Measurements from ENCODE around the gene UNC50. TPM values are rescaled to one million over a fixed set of nuclear protein-coding genes. Genes with fewer than 3 reads are reported as not detected.

The UNC50 gene, protein sequence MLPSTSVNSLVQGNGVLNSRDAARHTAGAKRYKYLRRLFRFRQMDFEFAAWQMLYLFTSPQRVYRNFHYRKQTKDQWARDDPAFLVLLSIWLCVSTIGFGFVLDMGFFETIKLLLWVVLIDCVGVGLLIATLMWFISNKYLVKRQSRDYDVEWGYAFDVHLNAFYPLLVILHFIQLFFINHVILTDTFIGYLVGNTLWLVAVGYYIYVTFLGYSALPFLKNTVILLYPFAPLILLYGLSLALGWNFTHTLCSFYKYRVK
- total RNA-seq (10 to 100 TPM; 23.9 to 35.7 TPM), polyA plus RNA-seq (10 to 100 TPM; 22.2 to 37.9 TPM)

DNA sequence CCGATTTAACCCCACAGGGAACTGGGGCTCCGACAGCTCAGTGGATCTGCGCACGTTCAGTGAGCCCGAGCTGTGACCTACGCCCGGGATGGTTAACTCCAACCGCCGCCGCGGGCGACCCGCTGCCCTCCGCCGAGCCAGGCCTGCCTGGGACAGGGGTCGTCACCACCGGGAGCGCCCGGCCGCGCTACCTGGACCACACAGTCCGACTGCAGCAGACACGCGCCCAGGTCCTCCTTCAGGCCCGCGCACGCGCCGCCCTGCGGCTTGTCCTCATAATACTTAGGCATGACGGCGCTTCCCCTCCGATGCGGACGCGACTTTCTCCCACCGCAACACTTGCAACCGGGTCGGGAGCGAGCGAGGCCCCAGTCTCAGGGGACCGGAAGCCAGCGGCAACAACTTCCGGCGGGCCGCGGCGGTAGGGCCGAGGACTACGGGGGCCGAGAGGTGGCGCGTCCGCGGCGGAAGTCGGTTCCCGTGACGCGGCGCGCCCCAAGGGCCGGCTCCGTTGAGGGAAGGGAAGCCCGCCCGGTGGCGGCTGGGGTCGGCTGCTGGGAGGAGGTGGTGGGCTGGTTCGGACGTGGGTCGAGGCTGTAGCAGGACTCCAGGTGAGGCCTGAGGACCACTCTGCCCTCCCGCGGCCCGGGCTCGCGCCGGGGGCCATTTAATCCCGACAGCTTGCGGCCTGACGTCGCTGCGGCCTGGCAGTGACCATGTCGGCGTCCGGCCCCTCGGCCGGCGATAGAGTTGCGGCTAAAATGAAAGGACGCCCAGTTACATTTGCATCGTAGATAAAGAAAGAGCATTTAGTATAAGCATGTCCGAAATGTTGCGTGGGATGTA lies at the start of gene UNC50, which contains the start of gene COA5:
Gene UNC50, plus strand, starts transcription at position 474 of the 846 bp plus-strand sequence. CDS start 1,171 bp downstream, outside the sequence.
Gene COA5, minus strand, starts transcription at position 397 of the 846 bp plus-strand sequence. Its CDS starts 107 bp downstream, at position 290.
- peaks cover 2 to 22% (median 16%) of the 10 kb centered on the region in 4 donors for H3K36me3 ChIP-seq (ENCODE audit: control insufficient read depth in 4 of 4, insufficient read depth in 3 of 4, low read depth in 1 of 4, low read length in 3 of 4)
- peak within 1 kb of the TSS; percentile 94 to 97 for H3K9ac ChIP-seq (ENCODE audit: low read depth in 1 of 2, low read length in 2 of 2)
- TF ChIP-seq, protein P1, sequence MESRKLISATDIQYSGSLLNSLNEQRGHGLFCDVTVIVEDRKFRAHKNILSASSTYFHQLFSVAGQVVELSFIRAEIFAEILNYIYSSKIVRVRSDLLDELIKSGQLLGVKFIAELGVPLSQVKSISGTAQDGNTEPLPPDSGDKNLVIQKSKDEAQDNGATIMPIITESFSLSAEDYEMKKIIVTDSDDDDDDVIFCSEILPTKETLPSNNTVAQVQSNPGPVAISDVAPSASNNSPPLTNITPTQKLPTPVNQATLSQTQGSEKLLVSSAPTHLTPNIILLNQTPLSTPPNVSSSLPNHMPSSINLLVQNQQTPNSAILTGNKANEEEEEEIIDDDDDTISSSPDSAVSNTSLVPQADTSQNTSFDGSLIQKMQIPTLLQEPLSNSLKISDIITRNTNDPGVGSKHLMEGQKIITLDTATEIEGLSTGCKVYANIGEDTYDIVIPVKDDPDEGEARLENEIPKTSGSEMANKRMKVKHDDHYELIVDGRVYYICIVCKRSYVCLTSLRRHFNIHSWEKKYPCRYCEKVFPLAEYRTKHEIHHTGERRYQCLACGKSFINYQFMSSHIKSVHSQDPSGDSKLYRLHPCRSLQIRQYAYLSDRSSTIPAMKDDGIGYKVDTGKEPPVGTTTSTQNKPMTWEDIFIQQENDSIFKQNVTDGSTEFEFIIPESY (IDR thresholded peaks at IDR 0.05) = peak; percentile 25
- TF ChIP-seq NR2F2 (IDR thresholded peaks at IDR 0.05) (no peak), RAD21 (IDR thresholded peaks at IDR 0.05) (peak in 1 of 2 donors; percentile 25), RXRA (IDR thresholded peaks at IDR 0.05) (no peak), YY1 (IDR thresholded peaks at IDR 0.05) (peak; percentile 80), GABPA (IDR thresholded peaks at IDR 0.05 in 1 of 2, conservative IDR thresholded peaks at IDR 0.05 in 1 of 2) (peak; percentile 87 to 98)
- TF ChIP-seq, protein P2, sequence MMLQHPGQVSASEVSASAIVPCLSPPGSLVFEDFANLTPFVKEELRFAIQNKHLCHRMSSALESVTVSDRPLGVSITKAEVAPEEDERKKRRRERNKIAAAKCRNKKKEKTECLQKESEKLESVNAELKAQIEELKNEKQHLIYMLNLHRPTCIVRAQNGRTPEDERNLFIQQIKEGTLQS (IDR thresholded peaks at IDR 0.05) = no peak
- peaks cover 16 to 44% (median 34%) of the 10 kb centered on the region in 4 donors for H3K4me1 ChIP-seq (ENCODE audit: control insufficient read depth in 4 of 4, insufficient read depth in 4 of 4, low read length in 3 of 4)
- under 1% methylated on average over 93 of the region's 93 CpGs for WGBS
- peak; percentile 88 for DNase-seq (ENCODE audit: low spot score)
- H3K27me3 ChIP-seq (ENCODE audit: control insufficient read depth in 4 of 4, insufficient read depth in 4 of 4, low read length in 3 of 4) = no peaks in the 10 kb centered on the region
- peak within 1 kb of the TSS; percentile 85 to 96 for H3K27ac ChIP-seq (ENCODE audit: low read depth in 1 of 2, low read length in 2 of 2)
- H3K4me3 ChIP-seq (ENCODE audit: low read depth in 1 of 3, low read length in 3 of 3) = peak within 1 kb of the TSS; percentile 70 to 97 (median 82)
- H3K9me3 ChIP-seq (ENCODE audit: control insufficient read depth in 4 of 4, low read length in 3 of 4) = no peaks in the 10 kb centered on the region

DNA sequence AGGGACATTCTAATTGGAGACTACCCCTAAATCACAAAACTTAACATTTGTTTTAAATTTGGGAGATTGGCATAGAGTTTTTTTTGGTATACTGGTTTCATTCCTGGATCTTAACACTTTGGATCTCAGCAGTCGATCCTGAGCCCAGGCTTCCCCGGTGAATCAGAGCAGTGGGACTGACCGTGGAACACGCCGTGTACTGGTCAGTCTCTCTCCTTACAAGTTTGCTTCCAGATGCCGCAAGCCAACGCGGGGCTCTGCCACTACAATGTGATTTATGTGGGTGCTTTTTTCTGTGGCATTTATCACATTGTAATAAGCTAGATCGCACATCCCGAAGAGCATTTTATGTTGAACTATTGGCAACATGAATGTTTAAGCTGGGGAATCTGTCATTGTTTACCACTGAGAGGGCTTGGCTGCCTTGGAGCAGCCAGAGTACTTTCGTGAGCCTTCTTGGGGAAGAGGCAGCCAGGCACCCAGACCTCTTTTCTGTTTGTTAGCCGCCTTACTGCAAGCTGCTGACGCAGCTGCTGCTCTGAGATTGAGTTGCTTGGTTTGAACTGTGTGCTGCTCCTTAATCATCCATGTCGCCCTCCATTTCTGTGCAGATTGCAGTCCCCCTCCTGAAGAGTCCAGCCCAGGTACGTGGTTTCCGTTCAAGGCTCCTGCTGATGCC lies 49.4 kb upstream of the UNC50 start:
- 98% methylated on average over 16 of the region's 16 CpGs for WGBS
- Histone ChIP-seq H3K36me3 (ENCODE audit: control insufficient read depth in 4 of 4, insufficient read depth in 3 of 4, low read depth in 1 of 4, low read length in 3 of 4) (peaks cover 0 to 32% (median 11%) of the 10 kb centered on the region in 4 donors), H3K9ac (ENCODE audit: low read depth in 1 of 2, low read length in 2 of 2) (no peak overlapping the region), H3K4me3 (ENCODE audit: low read depth in 1 of 3, low read length in 3 of 3) (no peak overlapping the region), H3K9me3 (ENCODE audit: control insufficient read depth in 4 of 4, low read length in 3 of 4) (no peaks in the 10 kb centered on the region), H3K4me1 (ENCODE audit: control insufficient read depth in 4 of 4, insufficient read depth in 4 of 4, low read length in 3 of 4) (no peaks in the 10 kb centered on the region), H3K27me3 (ENCODE audit: control insufficient read depth in 4 of 4, insufficient read depth in 4 of 4, low read length in 3 of 4) (no peaks in the 10 kb centered on the region), H3K27ac (ENCODE audit: low read depth in 1 of 2, low read length in 2 of 2) (no peak overlapping the region)
- TF ChIP-seq GABPA (IDR thresholded peaks at IDR 0.05 in 1 of 2, conservative IDR thresholded peaks at IDR 0.05 in 1 of 2) (no peak), YY1 (IDR thresholded peaks at IDR 0.05) (no peak)
- DNase-seq (ENCODE audit: low spot score) = no peak

DNA sequence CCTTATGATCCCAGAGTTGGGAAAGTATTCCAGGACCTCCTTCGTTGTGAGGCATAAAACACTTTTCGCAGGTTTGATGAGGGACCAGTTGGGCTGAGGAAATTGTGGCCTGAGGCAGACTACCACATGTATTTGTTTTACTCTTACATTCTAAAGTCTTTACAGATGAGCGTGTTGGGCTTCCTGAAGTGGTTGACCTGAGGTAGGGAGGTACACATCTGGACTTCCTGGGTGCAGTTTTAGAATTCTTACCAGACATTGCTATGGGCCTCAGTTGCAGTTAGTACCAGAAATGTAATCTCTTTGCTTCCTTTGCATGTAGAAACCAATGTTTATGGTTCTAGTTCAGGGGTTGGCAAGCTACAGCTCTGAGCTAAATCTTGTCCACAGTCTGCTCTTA lies 48.8 kb upstream of the UNC50 start:
- Histone ChIP-seq H3K9me3 (ENCODE audit: control insufficient read depth in 4 of 4, low read length in 3 of 4) (no peaks in the 10 kb centered on the region), H3K4me1 (ENCODE audit: control insufficient read depth in 4 of 4, insufficient read depth in 4 of 4, low read length in 3 of 4) (no peaks in the 10 kb centered on the region), H3K36me3 (ENCODE audit: control insufficient read depth in 4 of 4, insufficient read depth in 3 of 4, low read depth in 1 of 4, low read length in 3 of 4) (peaks cover 0 to 26% (median 9%) of the 10 kb centered on the region in 4 donors), H3K27me3 (ENCODE audit: control insufficient read depth in 4 of 4, insufficient read depth in 4 of 4, low read length in 3 of 4) (no peaks in the 10 kb centered on the region), H3K27ac (ENCODE audit: low read depth in 1 of 2, low read length in 2 of 2) (no peak overlapping the region), H3K4me3 (ENCODE audit: low read depth in 1 of 3, low read length in 3 of 3) (no peak overlapping the region), H3K9ac (ENCODE audit: low read depth in 1 of 2, low read length in 2 of 2) (no peak overlapping the region)
- WGBS = 92% methylated on average over 3 of the region's 3 CpGs
- no peak for DNase-seq (ENCODE audit: low spot score)
- TF ChIP-seq, protein P1 (IDR thresholded peaks at IDR 0.05) = no peak
- TF ChIP-seq EGR1 (IDR thresholded peaks at IDR 0.05; ENCODE audit: low read depth in 2 of 2) (no peak), RXRA (IDR thresholded peaks at IDR 0.05) (no peak), YY1 (IDR thresholded peaks at IDR 0.05) (no peak), TAF1 (conservative IDR thresholded peaks at IDR 0.05) (no peak), NR2F2 (IDR thresholded peaks at IDR 0.05) (no peak), GABPA (IDR thresholded peaks at IDR 0.05 in 1 of 2, conservative IDR thresholded peaks at IDR 0.05 in 1 of 2) (no peak), FOXA2 (IDR thresholded peaks at IDR 0.05) (no peak), RAD21 (IDR thresholded peaks at IDR 0.05) (no peak), HNF4G (IDR thresholded peaks at IDR 0.05) (no peak), FOXA1 (IDR thresholded peaks at IDR 0.05) (no peak)
- TF ChIP-seq, protein P3, sequence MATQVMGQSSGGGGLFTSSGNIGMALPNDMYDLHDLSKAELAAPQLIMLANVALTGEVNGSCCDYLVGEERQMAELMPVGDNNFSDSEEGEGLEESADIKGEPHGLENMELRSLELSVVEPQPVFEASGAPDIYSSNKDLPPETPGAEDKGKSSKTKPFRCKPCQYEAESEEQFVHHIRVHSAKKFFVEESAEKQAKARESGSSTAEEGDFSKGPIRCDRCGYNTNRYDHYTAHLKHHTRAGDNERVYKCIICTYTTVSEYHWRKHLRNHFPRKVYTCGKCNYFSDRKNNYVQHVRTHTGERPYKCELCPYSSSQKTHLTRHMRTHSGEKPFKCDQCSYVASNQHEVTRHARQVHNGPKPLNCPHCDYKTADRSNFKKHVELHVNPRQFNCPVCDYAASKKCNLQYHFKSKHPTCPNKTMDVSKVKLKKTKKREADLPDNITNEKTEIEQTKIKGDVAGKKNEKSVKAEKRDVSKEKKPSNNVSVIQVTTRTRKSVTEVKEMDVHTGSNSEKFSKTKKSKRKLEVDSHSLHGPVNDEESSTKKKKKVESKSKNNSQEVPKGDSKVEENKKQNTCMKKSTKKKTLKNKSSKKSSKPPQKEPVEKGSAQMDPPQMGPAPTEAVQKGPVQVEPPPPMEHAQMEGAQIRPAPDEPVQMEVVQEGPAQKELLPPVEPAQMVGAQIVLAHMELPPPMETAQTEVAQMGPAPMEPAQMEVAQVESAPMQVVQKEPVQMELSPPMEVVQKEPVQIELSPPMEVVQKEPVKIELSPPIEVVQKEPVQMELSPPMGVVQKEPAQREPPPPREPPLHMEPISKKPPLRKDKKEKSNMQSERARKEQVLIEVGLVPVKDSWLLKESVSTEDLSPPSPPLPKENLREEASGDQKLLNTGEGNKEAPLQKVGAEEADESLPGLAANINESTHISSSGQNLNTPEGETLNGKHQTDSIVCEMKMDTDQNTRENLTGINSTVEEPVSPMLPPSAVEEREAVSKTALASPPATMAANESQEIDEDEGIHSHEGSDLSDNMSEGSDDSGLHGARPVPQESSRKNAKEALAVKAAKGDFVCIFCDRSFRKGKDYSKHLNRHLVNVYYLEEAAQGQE (IDR thresholded peaks at IDR 0.05) = no peak
- TF ChIP-seq, protein P2 (IDR thresholded peaks at IDR 0.05) = no peak
- TF ChIP-seq, protein P4, sequence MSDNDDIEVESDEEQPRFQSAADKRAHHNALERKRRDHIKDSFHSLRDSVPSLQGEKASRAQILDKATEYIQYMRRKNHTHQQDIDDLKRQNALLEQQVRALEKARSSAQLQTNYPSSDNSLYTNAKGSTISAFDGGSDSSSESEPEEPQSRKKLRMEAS (IDR thresholded peaks at IDR 0.05) = no peak
